Activated T-cell treated with anti-CD3 and anti-CD28 coated beads, Interleukin-2, amount 50 U/mL, for 1 hour (primary cell): ENCODE measurements around the gene PI4K2B.
"Not testable (repeated sequence)": the region's sequence is repeated elsewhere in the genome, so short reads cannot be mapped to it uniquely, and the experiment has no call there.

Experiments used
- DNase-seq: peaks from one replicate; pipeline ENCODE4 v3.0.0-alpha.2; 2020

Gene PI4K2B

GRCh38 chr4:25245181-25245580 lies 11.3 kb downstream of the PI4K2B start:
- no peak for DNase-seq

- DNase-seq = no peak
Observed at GRCh38 chr4:25246680-25247611, 13.1 kb downstream of the PI4K2B start.

- DNase-seq = not testable (repeated sequence)
Observed at GRCh38 chr4:25248875-25249274, 15.0 kb downstream of the PI4K2B start.

- DNase-seq = not testable (repeated sequence)
Observed at GRCh38 chr4:25249494-25249893, 15.7 kb downstream of the PI4K2B start.

- no peak for DNase-seq
Observed at GRCh38 chr4:25252230-25253070, 18.6 kb downstream of the PI4K2B start.

GRCh38 chr4:25253071-25253445 lies 19.2 kb downstream of the PI4K2B start:
- DNase-seq = no peak

GRCh38 chr4:25253786-25254185 lies 20.0 kb downstream of the PI4K2B start:
- not testable (repeated sequence) for DNase-seq

- no peak for DNase-seq
Observed at GRCh38 chr4:25258980-25259578, 25.2 kb downstream of the PI4K2B start.

- DNase-seq = no peak
Observed at GRCh38 chr4:25271866-25272265, 38.0 kb downstream of the PI4K2B start.

GRCh38 chr4:25280210-25280609 lies 46.4 kb downstream of the PI4K2B start:
- DNase-seq = no peak

GRCh38 chr4:25283948-25284347 lies 50.1 kb downstream of the PI4K2B start:
- DNase-seq = no peak

GRCh38 chr4:25284466-25284865 lies 50.6 kb downstream of the PI4K2B start:
- no peak for DNase-seq

- DNase-seq = no peak
Observed at GRCh38 chr4:25290490-25291067, 56.7 kb downstream of the PI4K2B start.

- no peak for DNase-seq
Observed at GRCh38 chr4:25291158-25291733, 57.4 kb downstream of the PI4K2B start.

GRCh38 chr4:25297528-25298242 lies 63.9 kb downstream of the PI4K2B start:
- no peak for DNase-seq

- DNase-seq = no peak
Observed at GRCh38 chr4:25299476-25300203, 65.8 kb downstream of the PI4K2B start.

GRCh38 chr4:25301471-25301870 lies 67.6 kb downstream of the PI4K2B start:
- no peak for DNase-seq

GRCh38 chr4:25302626-25303025 lies 68.8 kb downstream of the PI4K2B start:
- no peak for DNase-seq

- DNase-seq = no peak
Observed at GRCh38 chr4:25303578-25303977, 69.7 kb downstream of the PI4K2B start.

GRCh38 chr4:25306518-25307057 lies 72.8 kb downstream of the PI4K2B start:
- no peak for DNase-seq

- DNase-seq = no peak
Observed at GRCh38 chr4:25307596-25307995, 73.8 kb downstream of the PI4K2B start.
